SU-DHL-6 (cell line): Measurements from ENCODE around the gene UBE2E1.

Source experiments
- CTCF ChIP-seq: fragments of 200-600 bp; sonication (generic); IDR thresholded peaks from one replicate; pipeline ENCODE4 v1.5.1; 2017; ENCODE audit warnings: antibody characterized with exemption, mild to moderate bottlenecking, low read length, moderate library complexity; ENCODE audit not compliant: insufficient read depth, poor library complexity, severe bottlenecking
- EZH2phosphoT487 ChIP-seq: fragments of 200-600 bp; sonication (generic), shearing (Covaris generic); conservative IDR thresholded peaks from 2 replicates; pipeline ENCODE4 v1.6.1; 2018; ENCODE audit warnings: mild to moderate bottlenecking, antibody characterized with exemption, low read length, moderate library complexity, mixed read lengths

DNA sequence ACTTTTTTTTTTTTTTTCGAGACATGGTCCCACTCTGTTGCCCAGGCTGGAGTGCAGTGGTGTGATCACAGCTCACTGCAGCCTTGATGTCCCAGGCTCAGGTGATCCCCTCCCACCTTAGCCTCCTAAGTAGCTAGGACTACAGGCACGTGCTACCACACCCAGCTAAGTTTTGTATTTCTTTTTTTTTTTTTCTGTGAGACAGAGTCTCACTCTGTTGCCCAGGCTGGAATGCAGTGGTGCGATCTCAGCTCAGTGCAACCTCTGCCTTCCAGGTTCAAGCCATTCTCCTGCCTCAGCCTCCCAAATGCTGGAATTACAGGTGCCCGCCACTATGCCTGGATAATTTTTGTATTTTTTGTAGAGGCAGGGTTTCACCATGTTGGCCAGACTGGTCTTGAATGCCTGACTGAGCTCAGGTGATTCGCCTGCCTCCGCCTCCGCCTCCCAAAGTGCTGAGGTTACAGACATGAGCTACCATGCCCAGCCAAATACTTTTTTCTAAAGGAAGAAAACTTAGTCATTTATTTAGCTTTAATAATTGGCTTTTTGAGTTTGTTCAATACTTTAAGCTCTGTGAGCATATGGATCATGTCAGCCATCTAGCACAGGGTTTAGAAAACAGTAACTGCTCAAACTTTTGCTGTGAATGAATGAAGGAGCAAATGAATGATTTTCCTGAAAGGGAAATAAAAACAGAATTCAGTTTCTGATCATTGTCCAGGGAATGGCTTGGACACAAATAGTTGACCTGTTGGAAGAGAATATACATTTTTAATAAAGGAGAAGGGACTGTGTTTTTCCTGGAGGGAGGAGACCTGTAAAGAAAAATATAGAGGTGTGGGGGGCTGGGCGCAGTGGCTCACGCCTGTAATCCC lies 26.0 kb downstream of the UBE2E1 start:
- TF ChIP-seq CTCF (no peak), EZH2phosphoT487 (no peak)
